UCSD-AML1 (cell line): ENCODE results near the gene RIPPLY3.
A peak's percentile ranks its signal among the peaks of the same experiment; 100 is the strongest.
"Not testable (repeated sequence)": the region's sequence is repeated elsewhere in the genome, so short reads cannot be mapped to it uniquely, and the experiment has no call there.

Experiments used
- DNase-seq: peaks from one replicate; lab custom pipeline; 2025; ENCODE audit not compliant: unreplicated experiment; lab: John Stamatoyannopoulos, UW

Gene RIPPLY3

DNA sequence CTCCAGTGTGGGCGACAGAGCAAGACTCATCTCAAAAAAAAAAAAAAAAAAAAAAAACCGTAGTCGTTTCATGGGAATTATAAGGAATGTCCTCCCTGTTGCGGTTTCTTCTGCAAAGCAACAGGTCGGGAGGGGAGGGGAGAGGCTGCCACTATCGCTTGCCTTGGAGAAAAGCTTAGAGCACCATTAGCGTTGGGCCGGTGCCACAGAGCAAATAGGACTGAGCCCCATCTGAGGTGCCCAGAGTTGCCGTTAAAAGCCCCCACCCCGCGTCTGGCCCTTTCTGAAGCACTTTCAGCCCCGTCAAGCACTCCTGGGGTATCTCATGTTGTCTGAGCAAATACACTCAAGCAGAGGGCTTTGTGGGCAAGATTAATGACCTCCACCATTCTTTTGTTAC is 2.2 kb downstream of the RIPPLY3 start:
- no peak for DNase-seq

DNA sequence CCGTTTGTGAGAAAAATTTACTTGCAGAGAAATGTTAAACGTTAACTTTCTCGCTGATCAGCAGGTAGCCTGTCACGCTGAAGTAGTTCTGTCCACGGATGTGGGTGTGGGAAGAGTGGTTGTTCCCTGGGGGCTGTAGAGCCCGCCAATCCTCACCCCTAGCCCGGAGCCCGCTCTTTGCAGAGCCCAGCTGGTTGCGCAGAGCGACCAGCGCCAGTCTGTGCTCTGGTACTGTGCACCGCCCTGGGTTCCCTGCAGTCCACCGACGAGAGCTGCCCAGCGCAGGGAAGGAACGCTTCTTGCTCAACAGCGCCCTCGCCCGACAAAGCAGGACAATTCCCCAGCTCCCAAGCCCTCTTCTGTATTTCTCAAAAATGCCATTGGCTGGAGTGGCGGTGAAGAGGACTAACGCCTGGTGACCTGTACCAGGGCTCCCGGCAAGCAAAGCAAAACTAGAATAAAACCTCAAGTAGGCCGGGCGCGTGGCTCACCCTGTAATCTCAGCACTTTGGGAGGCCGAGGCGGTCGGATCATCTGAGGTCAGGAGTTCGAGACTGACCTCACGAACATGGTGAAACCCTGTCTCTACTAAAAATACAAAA is 3.3 kb downstream of the RIPPLY3 start:
- peak; percentile 82 for DNase-seq

DNA sequence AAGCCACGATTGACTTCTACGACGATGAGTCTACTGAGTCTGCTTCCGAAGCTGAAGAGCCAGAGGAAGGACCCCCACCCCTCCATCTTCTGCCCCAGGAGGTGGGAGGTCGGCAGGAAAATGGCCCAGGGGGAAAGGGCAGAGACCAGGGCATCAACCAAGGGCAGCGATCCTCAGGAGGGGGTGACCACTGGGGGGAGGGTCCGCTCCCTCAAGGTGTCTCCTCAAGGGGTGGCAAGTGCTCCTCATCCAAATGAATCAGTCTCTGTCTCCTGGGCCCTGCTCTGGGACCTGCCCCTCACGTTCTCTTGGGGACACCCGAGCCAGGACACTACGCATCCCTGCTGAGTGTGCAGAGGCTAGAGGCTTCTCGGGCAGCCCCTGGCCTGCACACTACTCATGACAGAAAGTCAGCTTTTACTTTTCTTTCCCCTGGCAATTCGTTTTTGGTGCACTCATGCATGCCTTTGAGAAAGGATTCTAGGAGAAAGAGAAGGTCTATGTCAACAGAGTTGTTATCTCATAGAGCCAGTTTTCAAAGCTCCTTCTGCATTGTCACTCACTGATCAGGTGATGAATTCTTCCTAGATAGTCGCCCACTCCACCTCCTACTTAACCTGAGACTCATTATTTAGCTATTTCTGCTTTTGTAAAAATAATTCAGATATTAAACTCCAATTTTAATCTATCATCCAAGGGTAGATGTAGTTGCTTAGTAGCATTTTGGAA is 11.6 kb downstream of the RIPPLY3 start:
- no peak for DNase-seq

DNA sequence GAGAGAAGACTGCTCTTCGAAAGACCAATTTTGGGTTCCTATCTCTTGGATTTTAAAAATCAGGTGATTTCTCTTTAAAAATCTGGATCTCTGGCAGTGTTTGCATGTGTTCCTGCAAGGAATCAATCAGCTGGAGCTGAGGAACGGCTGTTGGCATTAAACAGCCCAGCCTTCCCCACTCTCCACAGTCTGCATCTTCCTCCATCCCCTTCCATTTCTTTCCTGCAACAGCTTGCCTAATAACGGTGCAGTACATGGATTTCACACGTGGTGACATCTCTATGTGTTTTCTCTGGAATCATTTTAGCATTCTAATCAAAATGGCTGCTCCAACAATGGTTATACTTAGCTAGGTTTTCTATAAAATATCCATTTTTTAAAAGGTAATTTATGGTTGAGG is 20.0 kb downstream of the RIPPLY3 start:
- no peak for DNase-seq

DNA sequence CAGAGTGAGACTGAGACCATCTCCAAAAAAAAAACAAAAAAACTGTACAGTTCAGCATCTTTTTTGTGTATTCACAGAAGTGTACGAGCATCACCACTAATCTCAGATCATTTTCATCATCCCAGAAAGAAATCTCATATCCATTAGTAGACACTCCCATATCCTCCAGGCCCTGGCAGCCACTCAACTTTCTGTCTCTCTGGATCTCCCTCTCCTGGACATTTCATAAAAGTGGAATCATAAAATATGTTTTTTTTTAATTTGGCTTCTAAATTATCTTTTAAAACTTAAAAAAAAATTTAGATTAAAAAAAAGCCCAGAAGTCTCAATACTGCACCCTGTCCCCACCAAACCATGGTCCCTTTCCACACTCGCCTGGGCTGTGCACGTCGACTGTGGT is 22.1 kb downstream of the RIPPLY3 start:
- no peak for DNase-seq

DNA sequence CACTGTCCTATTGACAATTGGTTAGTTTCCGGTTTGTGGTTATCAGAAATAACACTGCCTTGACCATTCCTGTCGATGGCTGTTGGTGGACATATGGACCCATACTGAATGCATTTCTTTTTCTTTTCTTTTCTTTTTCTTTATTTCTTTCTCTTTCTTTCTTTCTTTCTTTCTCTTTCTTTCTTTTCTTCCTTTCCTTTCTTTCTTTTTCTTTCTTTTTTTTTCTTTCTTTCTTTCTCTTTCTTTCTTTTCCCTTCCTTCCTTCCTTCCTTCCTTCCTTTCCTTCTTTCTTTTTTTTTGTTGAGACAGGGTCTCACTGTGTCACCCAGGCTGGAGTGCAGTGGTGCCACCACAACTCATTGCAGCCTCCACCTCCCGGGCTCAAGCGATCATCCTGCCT is 24.4 kb downstream of the RIPPLY3 start:
- DNase-seq = no peak

DNA sequence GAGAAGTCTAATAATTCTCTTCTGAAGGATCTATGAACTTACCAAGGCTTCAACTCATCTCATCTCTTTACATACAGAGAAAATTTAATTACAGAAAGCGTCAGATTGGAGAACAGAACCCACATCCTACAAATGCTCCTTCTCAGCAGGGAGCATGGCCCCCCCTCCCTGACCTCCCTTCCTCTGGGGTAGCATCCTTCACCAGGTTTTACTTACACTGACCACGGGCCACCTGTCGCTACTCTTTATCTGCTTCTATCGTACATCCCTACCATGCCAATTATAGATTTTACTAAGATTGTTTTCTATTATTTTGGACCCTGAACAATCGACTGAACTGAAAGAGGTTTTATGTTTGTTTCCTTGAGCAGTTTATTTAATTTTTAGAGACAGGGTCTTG is 25.8 kb downstream of the RIPPLY3 start:
- DNase-seq = no peak

DNA sequence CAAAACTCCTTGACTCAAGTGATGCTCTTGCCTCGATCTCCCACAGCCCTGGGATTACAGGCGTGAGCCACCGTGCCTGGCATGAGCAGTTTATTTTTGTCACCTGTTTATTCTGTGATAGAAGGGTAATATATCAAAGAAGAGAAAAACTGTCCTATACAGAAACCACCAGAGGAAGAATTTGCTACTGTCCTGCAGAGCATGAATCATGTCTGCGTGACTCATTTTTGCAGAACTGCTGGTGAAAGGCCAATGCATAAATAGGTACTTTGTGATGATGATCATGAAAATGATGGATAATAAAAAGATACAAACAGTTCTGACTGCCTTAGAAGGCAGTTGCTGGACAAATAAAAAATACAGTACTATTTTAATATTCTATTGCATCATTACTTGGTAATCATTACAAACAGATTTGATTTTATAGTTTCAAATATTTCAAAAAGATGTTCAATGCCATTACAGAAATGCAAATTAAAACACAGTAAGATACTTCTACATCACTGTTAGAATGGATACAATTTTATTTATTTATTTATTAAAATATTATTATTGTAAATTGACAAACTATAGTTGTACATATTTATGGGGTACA is 26.5 kb downstream of the RIPPLY3 start:
- no peak for DNase-seq

DNA sequence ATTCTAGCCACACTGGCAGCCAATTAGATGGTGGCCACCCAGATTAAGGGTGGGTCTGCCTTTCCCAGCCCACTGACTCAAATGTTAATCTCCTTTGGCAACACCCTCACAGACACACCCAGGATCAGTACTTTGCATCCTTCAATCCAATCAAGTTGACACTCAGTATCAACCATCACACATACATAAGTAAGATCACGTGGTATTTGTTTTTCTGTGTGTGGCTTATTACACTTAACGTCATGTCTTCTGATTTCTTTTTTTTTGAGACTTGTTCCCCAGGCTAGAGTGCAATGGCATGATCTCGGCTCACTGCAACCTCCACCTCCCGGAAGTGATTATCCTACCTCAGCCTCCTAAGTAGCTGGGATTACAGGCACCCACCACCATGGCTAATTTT is 27.9 kb downstream of the RIPPLY3 start:
- not testable (repeated sequence) for DNase-seq

DNA sequence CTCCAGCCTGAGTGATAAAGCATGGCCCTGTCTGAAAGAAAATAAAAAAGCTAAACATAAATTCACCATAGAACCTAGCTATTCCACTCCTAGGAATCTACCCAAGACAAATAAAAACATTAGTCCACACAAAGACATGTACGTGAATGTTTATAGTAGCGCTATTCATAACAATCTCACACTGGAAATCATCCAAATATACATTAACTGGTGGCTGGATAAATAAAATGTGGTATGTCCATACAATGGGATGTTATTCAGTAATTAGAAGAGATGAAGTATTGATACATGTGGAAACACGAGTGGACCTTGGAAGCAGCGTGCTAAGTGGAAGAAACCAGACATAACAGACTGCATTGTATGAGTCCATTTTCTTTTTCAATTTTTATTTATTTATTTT is 29.7 kb downstream of the RIPPLY3 start:
- DNase-seq = no peak

DNA sequence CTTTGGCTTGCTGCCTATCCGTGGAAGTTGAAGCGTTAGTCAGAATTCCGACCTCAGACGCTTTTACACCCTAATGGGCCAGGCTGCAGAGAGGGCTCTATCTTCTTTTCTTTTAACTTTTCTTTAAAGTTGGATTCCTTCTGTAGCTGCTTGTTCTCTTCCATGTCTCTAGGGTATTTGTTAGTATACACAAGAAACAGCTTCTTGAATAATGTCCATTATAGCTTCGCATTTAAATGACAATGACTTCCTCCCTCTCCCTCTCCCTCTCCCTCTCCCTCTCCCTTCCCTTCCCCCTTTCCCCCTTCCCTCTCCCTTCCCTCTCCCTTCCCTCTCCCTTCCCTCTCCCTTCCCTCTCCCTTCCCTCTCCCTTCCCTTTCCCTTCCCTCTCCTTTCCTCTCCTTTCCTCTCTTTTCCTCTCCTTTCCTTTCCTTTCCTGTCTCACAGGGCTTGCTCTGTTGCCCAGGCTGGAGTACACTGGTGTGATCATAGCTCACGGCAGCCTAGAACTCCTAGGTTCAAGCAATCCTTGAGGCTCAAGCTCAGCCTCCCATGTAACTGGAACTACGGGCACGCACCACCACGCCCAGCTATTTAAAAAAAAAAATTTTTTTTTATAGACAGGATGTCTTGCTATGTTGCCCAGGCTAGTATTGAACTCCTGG is 33.0 kb downstream of the RIPPLY3 start:
- no peak for DNase-seq

DNA sequence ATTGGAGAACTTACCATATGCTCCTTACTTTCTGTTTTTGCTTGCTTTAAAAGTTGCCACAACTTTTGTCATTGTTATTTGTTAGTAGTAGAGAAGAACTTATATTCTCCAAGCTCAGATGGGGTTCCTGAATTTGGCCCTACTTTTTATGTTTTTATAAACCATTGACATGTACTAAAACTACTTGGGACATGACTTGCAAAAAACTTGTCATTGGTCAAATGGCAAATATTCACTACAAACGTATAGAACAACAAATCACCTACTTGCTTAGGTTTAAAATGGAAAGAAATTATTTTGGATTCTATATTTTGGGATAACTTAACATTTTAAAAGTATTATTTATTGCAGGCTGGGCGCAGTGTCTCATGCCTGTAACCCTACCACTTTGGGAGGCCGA is 33.7 kb downstream of the RIPPLY3 start:
- DNase-seq = no peak

DNA sequence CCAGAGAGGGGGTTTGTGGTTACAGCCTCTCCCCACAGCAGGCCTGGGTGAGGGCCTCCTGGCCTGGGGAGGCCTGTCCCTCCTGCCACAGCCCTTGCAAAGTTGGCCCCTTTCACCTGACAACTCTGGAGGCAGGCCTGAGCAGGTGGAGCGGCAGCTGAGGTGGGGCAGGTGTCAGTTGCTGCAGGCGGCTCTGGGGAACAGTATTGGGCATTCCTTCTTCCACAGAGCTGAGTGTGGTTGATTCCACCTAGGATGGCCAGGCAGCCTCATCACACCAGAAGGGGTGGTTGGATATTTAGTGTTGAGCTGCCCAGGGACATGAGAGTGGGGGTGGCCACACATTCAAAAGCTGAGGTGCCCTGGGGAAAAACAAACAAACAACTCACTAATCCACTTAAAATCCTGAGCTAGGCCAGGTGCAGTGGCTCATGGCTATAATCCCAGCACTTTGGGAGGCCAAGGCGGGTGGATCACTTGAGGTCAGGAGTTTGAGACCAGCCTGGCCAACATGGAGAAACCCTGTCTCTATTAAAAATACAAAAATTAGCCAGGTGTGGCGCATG is 35.3 kb downstream of the RIPPLY3 start:
- no peak for DNase-seq

DNA sequence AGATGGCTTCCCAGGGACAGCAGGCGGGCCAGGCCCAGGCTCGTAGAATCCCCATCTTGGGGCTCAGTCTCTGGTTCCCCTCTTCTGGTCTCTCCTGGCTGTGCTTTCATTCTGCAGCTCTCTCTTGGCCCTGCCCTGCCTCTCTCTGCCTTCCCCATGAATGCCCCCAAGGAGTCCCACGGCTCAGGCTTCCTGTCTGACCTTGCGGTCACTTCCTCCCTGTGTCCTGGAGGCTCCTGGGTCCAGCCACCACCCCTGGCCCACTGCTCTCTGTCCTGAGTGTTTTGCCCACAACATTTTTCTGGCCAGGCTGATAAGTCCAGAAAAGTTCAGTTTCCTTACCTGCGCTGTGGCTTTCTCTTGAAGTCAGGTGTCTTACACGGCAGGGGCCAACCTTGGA is 37.3 kb downstream of the RIPPLY3 start:
- no peak for DNase-seq

DNA sequence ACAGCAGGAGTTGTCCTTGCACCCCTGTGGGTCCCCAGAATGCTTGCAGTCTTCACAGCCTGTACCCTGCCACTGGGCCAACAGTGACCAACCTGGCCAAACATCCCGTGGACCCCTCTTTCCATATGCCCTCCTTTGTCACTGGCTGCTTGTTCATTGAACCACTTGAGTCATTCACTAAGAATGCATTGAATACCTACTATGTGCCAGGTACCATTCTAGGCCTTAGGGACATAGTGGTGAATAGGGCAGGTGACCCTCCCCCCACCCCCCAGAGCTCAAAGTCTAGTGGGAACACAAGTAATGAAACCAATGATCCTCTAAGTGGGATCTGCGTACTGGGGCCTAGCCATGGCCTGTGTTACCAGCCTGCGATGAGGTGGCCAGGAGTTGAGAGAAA is 38.1 kb downstream of the RIPPLY3 start:
- no peak for DNase-seq

DNA sequence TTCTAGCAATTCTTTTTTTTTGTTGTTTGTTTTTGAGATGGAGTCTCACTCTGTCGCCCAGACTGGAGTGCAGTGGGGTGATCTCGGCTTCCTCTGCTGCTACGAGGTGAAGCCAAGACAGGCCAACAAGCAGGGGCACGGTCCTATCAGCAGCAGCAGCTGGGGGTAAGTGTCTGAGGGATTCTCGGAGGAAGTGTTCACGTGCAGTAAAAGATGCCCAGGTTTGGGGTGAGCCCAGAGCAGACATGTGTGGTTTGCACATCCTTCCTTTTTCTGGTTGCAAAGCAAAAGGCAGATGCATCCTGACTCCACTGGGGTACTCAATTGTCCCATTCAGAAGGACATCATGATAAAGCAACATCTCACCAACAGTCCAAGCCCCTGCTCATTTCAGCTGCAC is 38.6 kb downstream of the RIPPLY3 start:
- no peak for DNase-seq

DNA sequence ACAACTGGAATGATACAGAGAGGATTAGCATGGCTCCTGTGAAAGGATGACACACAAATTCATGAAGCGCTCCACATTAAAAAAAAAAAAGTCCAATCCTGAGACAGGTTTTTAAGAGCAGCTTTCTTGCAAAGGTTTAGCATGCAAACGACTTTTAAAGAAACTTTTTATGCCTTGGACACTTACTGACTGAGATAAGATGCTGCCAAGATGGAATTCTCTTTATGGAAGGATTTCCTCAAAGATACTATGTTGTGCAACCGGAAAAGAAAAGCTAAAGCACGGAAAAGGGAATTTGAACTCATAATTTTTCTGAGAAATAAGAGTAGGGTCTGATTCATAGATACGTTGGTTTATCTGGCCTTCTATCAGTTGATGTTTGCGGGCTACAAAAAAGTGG is 39.1 kb downstream of the RIPPLY3 start:
- no peak for DNase-seq

DNA sequence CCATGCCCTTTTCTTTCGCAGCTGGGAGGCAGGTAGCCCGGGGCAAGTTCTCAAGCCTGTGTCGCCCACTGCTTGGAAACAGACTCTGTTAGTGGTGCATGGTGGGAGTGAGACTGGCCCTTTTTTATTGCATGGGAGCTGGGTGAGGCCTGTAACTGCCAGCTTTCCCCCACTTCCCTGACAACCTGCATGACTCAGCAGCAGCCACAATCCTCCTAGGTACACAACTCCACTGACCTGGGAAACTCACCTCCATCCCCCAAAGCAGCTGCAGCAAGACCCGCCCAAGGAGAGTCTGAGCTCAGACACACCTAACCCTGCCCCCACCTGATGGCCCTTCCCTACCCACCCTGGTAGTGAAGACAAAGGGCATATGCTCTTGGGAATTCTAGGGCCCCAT is 40.6 kb downstream of the RIPPLY3 start:
- DNase-seq = no peak

DNA sequence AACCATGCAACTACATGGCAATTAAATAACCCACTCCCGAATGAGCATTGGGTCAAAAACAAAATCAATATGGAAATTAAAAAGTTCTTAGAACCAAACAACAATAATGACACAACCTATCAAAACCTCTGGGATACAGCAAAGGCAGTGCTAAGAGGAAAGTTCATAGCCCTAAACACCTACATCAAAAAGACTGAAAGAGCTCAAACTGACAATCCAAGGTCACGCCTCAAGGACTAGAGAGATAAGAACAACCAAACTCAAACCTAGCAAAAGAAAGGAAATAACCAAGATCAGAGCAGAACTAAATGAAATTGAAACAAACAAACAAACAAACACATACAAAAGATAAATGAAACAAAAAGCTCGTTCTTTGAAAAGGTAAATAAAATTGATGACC is 43.2 kb downstream of the RIPPLY3 start:
- not testable (repeated sequence) for DNase-seq

DNA sequence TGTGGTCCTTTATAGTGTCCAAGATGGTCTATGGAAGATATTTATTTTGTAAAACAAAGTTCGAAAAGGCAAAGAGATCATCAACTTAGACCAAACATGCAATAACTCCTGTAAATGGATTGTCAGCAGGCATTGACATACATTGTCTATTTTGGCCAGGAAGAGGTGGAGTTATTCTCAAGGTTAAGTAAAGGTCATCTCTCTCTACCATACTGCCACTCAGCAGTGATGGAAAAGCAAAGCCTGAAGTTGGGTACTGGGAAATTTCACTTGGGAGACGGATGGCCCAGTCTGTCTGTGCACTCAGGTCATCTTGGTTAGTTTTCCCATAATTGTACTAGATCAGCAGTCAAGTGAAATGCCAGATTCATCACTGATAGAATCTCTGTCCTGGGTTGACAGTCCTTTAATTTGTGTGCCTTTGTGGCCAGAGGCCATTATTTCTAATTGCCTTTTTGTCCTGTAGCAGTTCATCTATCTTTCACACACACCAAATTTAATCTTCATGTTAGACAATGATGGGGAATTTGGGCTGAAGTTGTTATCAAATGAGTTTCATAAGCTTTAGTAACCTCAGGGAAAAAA is 48.9 kb downstream of the RIPPLY3 start:
- no peak for DNase-seq

DNA sequence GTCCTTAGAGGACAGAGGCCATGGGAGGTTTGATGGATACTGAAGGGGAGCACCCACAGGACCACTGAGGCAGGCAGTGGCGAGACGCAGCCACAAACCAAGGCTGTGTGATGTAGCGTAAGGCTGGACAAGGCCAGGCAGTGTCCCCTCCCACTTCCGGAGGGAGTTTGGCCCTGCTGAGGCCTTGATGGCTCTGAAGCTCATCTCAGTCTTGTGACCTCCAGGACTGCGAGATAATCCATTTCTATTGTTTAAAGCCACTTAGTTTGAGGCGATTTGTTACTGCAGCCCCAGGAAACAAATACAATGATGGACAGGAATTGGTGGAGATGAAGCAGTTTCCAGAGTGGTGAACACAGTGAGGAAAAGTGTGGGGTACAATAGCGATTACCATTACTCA is 51.1 kb downstream of the RIPPLY3 start:
- DNase-seq = no peak
